HepG2 (cell line): Measurements from ENCODE around the gene ALDH3B1. TPM values are rescaled to one million over a fixed set of nuclear protein-coding genes. Genes with fewer than 3 reads are reported as not detected.

Source experiments
- BRCA1 ChIP-seq: sonication (generic); formaldehyde crosslinking; IDR thresholded peaks from 2 replicates; pipeline ENCODE4 v1.4.0; 2020; ENCODE audit warnings: missing genetic modification reagents
- CENPBD1 ChIP-seq: sonication (generic); formaldehyde crosslinking; IDR thresholded peaks from 2 replicates; pipeline ENCODE4 v1.8.0; 2022; ENCODE audit warnings: missing genetic modification reagents, low read depth, mild to moderate bottlenecking, borderline replicate concordance
- HNRNPLL ChIP-seq: fragments of 200-400 bp; formaldehyde crosslinking; IDR thresholded peaks from 2 replicates; pipeline ENCODE4 v1.6.1; 2017; ENCODE audit warnings: mild to moderate bottlenecking, low read depth, low read length; ENCODE audit not compliant: poor library complexity, severe bottlenecking
- KLF11 ChIP-seq: IDR thresholded peaks from 2 replicates; pipeline ENCODE4 v1.6.1; 2016; ENCODE audit warnings: missing compliant biosample characterization
- NFATC3 ChIP-seq: sonication (generic); formaldehyde crosslinking; IDR thresholded peaks from 2 replicates; pipeline ENCODE4 v1.5.1; 2020; ENCODE audit warnings: mild to moderate bottlenecking, missing genetic modification reagents
- NFE2 ChIP-seq: sonication (generic); formaldehyde crosslinking; IDR thresholded peaks from 2 replicates; pipeline ENCODE4 v1.4.0; 2020; ENCODE audit warnings: missing genetic modification reagents
- PCBP2 ChIP-seq: fragments of 200-400 bp; formaldehyde crosslinking; optimal IDR thresholded peaks from 2 replicates; pipeline ENCODE3; 2018; ENCODE audit warnings: low read length, low read depth; ENCODE audit not compliant: poor library complexity, severe bottlenecking
- REXO4 ChIP-seq: sonication (generic); formaldehyde crosslinking; IDR thresholded peaks from 2 replicates; pipeline ENCODE4 v1.8.0; 2022; ENCODE audit warnings: missing genetic modification reagents, mild to moderate bottlenecking, borderline replicate concordance
- SKIL ChIP-seq: sonication (generic); formaldehyde crosslinking; IDR thresholded peaks from 2 replicates; pipeline ENCODE4 v1.8.0; 2022; ENCODE audit warnings: missing genetic modification reagents, mild to moderate bottlenecking, moderate library complexity, borderline replicate concordance
- TBX3 ChIP-seq: fragments of 450-650 bp; IDR thresholded peaks from 2 replicates; pipeline ENCODE4 v1.6.1; 2017; ENCODE audit warnings: antibody characterized with exemption, mild to moderate bottlenecking, inconsistent platforms, borderline replicate concordance
- TOE1 ChIP-seq: sonication (generic); formaldehyde crosslinking; IDR thresholded peaks from 2 replicates; pipeline ENCODE4 v1.4.0; 2020; ENCODE audit warnings: mild to moderate bottlenecking, missing genetic modification reagents
- ZBTB21 ChIP-seq: sonication (generic); formaldehyde crosslinking; IDR thresholded peaks from 2 replicates; pipeline ENCODE4 v1.4.0; 2020; ENCODE audit warnings: missing genetic modification reagents
- ZBTB43 ChIP-seq: sonication (generic); formaldehyde crosslinking; conservative IDR thresholded peaks from 2 replicates; pipeline ENCODE4 v1.4.0; 2020; ENCODE audit warnings: missing genetic modification reagents
- ZFP90 ChIP-seq: sonication (generic); formaldehyde crosslinking; IDR thresholded peaks from 2 replicates; pipeline ENCODE4 v1.8.0; 2022; ENCODE audit warnings: missing genetic modification reagents, mild to moderate bottlenecking, inconsistent platforms, borderline replicate concordance
- ZNF432 ChIP-seq: sonication (generic); formaldehyde crosslinking; IDR thresholded peaks from 2 replicates; pipeline ENCODE4 v1.5.0; 2020; ENCODE audit warnings: missing genetic modification reagents, mild to moderate bottlenecking, borderline replicate concordance
- ZNF614 ChIP-seq: IDR thresholded peaks from 2 replicates; pipeline ENCODE4 v1.6.1; 2018; ENCODE audit warnings: missing biosample characterization, missing genetic modification reagents, inconsistent platforms, borderline replicate concordance
- ZSCAN21 ChIP-seq: sonication (generic); formaldehyde crosslinking; IDR thresholded peaks from 2 replicates; pipeline ENCODE4 v1.8.0; 2022; ENCODE audit warnings: mild to moderate bottlenecking, missing genetic modification reagents, moderate library complexity, borderline replicate concordance
- polyA plus RNA-seq, 8 experiments: library from polyadenylated mRNA; depleted of rRNA in 3 of 8; stranded (reverse) in 7 of 8; unstranded in 1 of 8; fragments of >200 nt; fragmentation: Illumina TruSeq in 4 of 8; extraction: Trizol in 4 of 8; gene quantifications; 2 replicates each; pipeline versions ENCODE4 v1.2.1 to v1.2.3, GENCODE V29; 2011 to 2016; ENCODE audit warnings: low read depth in 4 of 8, missing spikeins in 1 of 8, mixed read lengths in 1 of 8; ENCODE audit not compliant: insufficient read depth in 1 of 8
- total RNA-seq, 5 experiments: library from RNA; depleted of rRNA; stranded (reverse); fragments of >200 nt; fragmentation: Illumina TruSeq; extraction: Trizol; gene quantifications; 2 replicates each; pipeline ENCODE4 v1.2.3, GENCODE V29; 2016; ENCODE audit warnings: low read depth in 1 of 5
- TF ChIP-seq, protein P1 (sequence below): IDR thresholded peaks from 2 replicates; pipeline ENCODE4 v1.6.1; 2012; ENCODE audit warnings: low read length, improper control_type of control experiment
- TF ChIP-seq, protein P2 (sequence below): IDR thresholded peaks from 2 replicates; pipeline ENCODE4 v1.6.1; 2016; ENCODE audit warnings: missing compliant biosample characterization, missing genetic modification reagents, borderline replicate concordance

Gene ALDH3B1
- total and polyA plus RNA-seq, 2 of the 13 experiments (the other 11 are each of a cell fraction or from before 2014, with no cell fraction given): 4.0 to 6.7 TPM

- TF ChIP-seq ZFP90 (CRISPR knock-in tag): 0 out of 2 replicates have a peak, but pooled peaks have one; percentile 73
- peak; percentile 44; the same call in 1 of the 2 replicates for TF ChIP-seq ZSCAN21 (CRISPR knock-in tag)
- TF ChIP-seq ZBTB43 (CRISPR knock-in tag): peak; percentile 85
- TF ChIP-seq TBX3: no peak
- no peak for TF ChIP-seq NFE2
- no peak for TF ChIP-seq REXO4
- TF ChIP-seq, protein P1, sequence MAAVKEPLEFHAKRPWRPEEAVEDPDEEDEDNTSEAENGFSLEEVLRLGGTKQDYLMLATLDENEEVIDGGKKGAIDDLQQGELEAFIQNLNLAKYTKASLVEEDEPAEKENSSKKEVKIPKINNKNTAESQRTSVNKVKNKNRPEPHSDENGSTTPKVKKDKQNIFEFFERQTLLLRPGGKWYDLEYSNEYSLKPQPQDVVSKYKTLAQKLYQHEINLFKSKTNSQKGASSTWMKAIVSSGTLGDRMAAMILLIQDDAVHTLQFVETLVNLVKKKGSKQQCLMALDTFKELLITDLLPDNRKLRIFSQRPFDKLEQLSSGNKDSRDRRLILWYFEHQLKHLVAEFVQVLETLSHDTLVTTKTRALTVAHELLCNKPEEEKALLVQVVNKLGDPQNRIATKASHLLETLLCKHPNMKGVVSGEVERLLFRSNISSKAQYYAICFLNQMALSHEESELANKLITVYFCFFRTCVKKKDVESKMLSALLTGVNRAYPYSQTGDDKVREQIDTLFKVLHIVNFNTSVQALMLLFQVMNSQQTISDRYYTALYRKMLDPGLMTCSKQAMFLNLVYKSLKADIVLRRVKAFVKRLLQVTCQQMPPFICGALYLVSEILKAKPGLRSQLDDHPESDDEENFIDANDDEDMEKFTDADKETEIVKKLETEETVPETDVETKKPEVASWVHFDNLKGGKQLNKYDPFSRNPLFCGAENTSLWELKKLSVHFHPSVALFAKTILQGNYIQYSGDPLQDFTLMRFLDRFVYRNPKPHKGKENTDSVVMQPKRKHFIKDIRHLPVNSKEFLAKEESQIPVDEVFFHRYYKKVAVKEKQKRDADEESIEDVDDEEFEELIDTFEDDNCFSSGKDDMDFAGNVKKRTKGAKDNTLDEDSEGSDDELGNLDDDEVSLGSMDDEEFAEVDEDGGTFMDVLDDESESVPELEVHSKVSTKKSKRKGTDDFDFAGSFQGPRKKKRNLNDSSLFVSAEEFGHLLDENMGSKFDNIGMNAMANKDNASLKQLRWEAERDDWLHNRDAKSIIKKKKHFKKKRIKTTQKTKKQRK: no peak
- TF ChIP-seq CENPBD1: no peak
- TF ChIP-seq, protein P2, sequence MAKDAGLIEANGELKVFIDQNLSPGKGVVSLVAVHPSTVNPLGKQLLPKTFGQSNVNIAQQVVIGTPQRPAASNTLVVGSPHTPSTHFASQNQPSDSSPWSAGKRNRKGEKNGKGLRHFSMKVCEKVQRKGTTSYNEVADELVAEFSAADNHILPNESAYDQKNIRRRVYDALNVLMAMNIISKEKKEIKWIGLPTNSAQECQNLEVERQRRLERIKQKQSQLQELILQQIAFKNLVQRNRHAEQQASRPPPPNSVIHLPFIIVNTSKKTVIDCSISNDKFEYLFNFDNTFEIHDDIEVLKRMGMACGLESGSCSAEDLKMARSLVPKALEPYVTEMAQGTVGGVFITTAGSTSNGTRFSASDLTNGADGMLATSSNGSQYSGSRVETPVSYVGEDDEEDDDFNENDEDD (CRISPR knock-in tag): no peak; the same call in 1 of the 2 replicates
- TF ChIP-seq SKIL: peak; percentile 83; the same call in 1 of the 2 replicates
- TF ChIP-seq KLF11 (CRISPR knock-in tag): no peak
- TF ChIP-seq PCBP2: no peak
- TF ChIP-seq NFATC3: no peak
- peak; percentile 25; the same call in 1 of the 2 replicates for TF ChIP-seq TOE1 (CRISPR knock-in tag)
- TF ChIP-seq ZNF432: no peak
- peak; percentile 32; the same call in 1 of the 2 replicates for TF ChIP-seq BRCA1
- no peak for TF ChIP-seq ZNF614
- no peak for TF ChIP-seq HNRNPLL
- no peak for TF ChIP-seq ZBTB21 (CRISPR knock-in tag)
Measured at GRCh38 chr11:68016904-68017817, 7.0 kb downstream of the ALDH3B1 start (continued).
